ENCODE results near the gene GFRA3. TPM values are rescaled to one million over a fixed set of nuclear protein-coding genes. Genes with fewer than 3 reads are reported as not detected.

GFRA3 gene
- total RNA-seq, 1 donor from 2014 or later, result not detected

DNA sequence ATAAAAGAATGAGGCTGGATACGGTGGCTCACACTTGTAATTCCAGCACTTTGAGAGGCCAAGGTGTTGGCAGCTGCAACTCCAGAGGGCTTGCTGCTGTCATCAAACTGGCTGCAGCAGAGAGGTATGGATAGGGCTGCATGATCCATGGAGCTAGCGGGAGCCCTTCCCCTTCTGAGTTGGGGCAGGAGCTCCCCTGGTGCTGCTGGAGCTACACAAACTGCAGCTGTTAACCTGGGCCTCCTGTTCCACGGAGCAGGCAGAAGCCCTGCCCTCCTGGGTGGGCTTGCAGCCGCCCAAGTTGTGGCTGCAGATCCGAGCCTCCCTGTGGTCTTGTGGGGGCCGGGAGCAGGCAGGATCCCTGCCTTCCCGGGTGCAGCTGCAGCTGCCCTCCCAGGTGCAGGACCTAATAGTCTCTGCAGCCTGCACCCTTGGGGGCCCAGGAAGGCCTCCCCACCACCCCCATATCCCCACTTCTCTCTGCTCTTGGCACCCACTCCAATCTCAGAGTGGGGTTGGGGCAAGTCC is 41.4 kb upstream of the GFRA3 start:
- Histone ChIP-seq H3K4me1 (no peaks in the 10 kb centered on the region), H3K27me3 (no peaks in the 10 kb centered on the region), H3K9ac (no peak overlapping the region), H3K27ac (no peak overlapping the region), H3F3A (ENCODE audit: low read depth) (no peaks in the 10 kb centered on the region), H3K79me2 (ENCODE audit: low read depth) (no peaks in the 10 kb centered on the region), H4K20me1 (ENCODE audit: low read depth) (no peaks in the 10 kb centered on the region), H3K36me3 (peaks cover 15% of the 10 kb centered on the region), H3K9me3 (ENCODE audit: low read depth) (no peaks in the 10 kb centered on the region), H2AFZ (replicated peaks) (no peak overlapping the region), H3K4me3 (no peak overlapping the region), H3K4me2 (no peak overlapping the region)
- H3K4me1 Mint-ChIP-seq, result no peaks in the 10 kb centered on the region
- no peak for DNase-seq (ENCODE audit: low spot score)
- TF ChIP-seq EZH2 (IDR thresholded peaks at IDR 0.05), result no peak
- TF ChIP-seq EZH2phosphoT487 (IDR thresholded peaks at IDR 0.05), result no peak
- TF ChIP-seq, protein P1, sequence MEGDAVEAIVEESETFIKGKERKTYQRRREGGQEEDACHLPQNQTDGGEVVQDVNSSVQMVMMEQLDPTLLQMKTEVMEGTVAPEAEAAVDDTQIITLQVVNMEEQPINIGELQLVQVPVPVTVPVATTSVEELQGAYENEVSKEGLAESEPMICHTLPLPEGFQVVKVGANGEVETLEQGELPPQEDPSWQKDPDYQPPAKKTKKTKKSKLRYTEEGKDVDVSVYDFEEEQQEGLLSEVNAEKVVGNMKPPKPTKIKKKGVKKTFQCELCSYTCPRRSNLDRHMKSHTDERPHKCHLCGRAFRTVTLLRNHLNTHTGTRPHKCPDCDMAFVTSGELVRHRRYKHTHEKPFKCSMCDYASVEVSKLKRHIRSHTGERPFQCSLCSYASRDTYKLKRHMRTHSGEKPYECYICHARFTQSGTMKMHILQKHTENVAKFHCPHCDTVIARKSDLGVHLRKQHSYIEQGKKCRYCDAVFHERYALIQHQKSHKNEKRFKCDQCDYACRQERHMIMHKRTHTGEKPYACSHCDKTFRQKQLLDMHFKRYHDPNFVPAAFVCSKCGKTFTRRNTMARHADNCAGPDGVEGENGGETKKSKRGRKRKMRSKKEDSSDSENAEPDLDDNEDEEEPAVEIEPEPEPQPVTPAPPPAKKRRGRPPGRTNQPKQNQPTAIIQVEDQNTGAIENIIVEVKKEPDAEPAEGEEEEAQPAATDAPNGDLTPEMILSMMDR (IDR thresholded peaks at IDR 0.05), result no peak
- H3K27ac Mint-ChIP-seq, result no peak overlapping the region
- H3K27me3 Mint-ChIP-seq (ENCODE audit: insufficient read depth, low read depth), result no peaks in the 10 kb centered on the region
- peaks cover 21% of the 10 kb centered on the region for H3K36me3 Mint-ChIP-seq
- H3K4me3 Mint-ChIP-seq, result no peak overlapping the region
- no peaks in the 10 kb centered on the region for H3K9me3 Mint-ChIP-seq

- Mint-ChIP-seq H3K27ac (no peak overlapping the region), H3K9me3 (no peaks in the 10 kb centered on the region), H3K27me3 (ENCODE audit: insufficient read depth, low read depth) (peaks cover 2% of the 10 kb centered on the region), H3K36me3 (peaks cover 12% of the 10 kb centered on the region), H3K4me3 (no peak overlapping the region), H3K4me1 (peaks cover 5% of the 10 kb centered on the region)
- Histone ChIP-seq H3K9me3 (ENCODE audit: low read depth) (no peaks in the 10 kb centered on the region), H3K4me1 (no peaks in the 10 kb centered on the region), H3K4me2 (no peak overlapping the region), H3K9ac (no peak overlapping the region), H3K79me2 (ENCODE audit: low read depth) (no peaks in the 10 kb centered on the region), H4K20me1 (ENCODE audit: low read depth) (no peaks in the 10 kb centered on the region), H3K4me3 (no peak overlapping the region), H2AFZ (replicated peaks) (no peak overlapping the region), H3K36me3 (no peaks in the 10 kb centered on the region), H3K27ac (no peak overlapping the region), H3F3A (ENCODE audit: low read depth) (no peaks in the 10 kb centered on the region), H3K27me3 (no peaks in the 10 kb centered on the region)
- no peak for DNase-seq (ENCODE audit: low spot score)
- TF ChIP-seq EZH2phosphoT487 (IDR thresholded peaks at IDR 0.05), result no peak
- TF ChIP-seq EZH2 (IDR thresholded peaks at IDR 0.05), result no peak
- TF ChIP-seq, protein P1 (IDR thresholded peaks at IDR 0.05), result no peak
Measured at GRCh38 chr5:138305797-138306196, 31.4 kb upstream of the GFRA3 start.

- H3K9ac ChIP-seq, result no peak overlapping the region
- no peaks in the 10 kb centered on the region for H3K27me3 ChIP-seq
- TF ChIP-seq EZH2phosphoT487 (IDR thresholded peaks at IDR 0.05) (no peak), EZH2 (IDR thresholded peaks at IDR 0.05) (no peak)
- TF ChIP-seq, protein P1 (IDR thresholded peaks at IDR 0.05), result no peak
- no peak overlapping the region for H3K4me3 ChIP-seq
- H3K4me2 ChIP-seq, result no peak overlapping the region
- H3K4me1 ChIP-seq, result no peaks in the 10 kb centered on the region
- H2AFZ ChIP-seq (replicated peaks), result no peak overlapping the region
- no peaks in the 10 kb centered on the region for H3K9me3 ChIP-seq (ENCODE audit: low read depth)
- H3K4me3 Mint-ChIP-seq, result no peak overlapping the region
- H3K27me3 Mint-ChIP-seq (ENCODE audit: insufficient read depth, low read depth), result peaks cover 3% of the 10 kb centered on the region
- H3K9me3 Mint-ChIP-seq, result no peaks in the 10 kb centered on the region
- H3K27ac Mint-ChIP-seq, result no peak overlapping the region
- H3K4me1 Mint-ChIP-seq, result peaks cover 5% of the 10 kb centered on the region
- H4K20me1 ChIP-seq (ENCODE audit: low read depth), result no peaks in the 10 kb centered on the region
- H3F3A ChIP-seq (ENCODE audit: low read depth), result no peaks in the 10 kb centered on the region
- no peak for DNase-seq (ENCODE audit: low spot score)
- peaks cover 20% of the 10 kb centered on the region for H3K36me3 Mint-ChIP-seq
- no peaks in the 10 kb centered on the region for H3K79me2 ChIP-seq (ENCODE audit: low read depth)
- no peaks in the 10 kb centered on the region for H3K36me3 ChIP-seq
- no peak overlapping the region for H3K27ac ChIP-seq
Measured at GRCh38 chr5:138303372-138303771, 29.0 kb upstream of the GFRA3 start.
